Testis (tissue), 3 donors: ENCODE measurements around the gene OR6K3. TPM values are rescaled to one million over a fixed set of nuclear protein-coding genes. Genes with fewer than 3 reads are reported as not detected.

Experiments used
- DNase-seq: peaks from one replicate; pipeline ENCODE4 v3.0.0-alpha.2; 2019
- H3K27ac ChIP-seq, 2 donors: fragments of 200-600 bp; sonication (generic); one replicate each; pipeline ENCODE4 v1.5.1; 2019
- H3K27me3 ChIP-seq: fragments of 200-600 bp; sonication (generic); one replicate; pipeline ENCODE4 v1.5.1; 2019
- H3K36me3 ChIP-seq: fragments of 200-600 bp; sonication (generic); one replicate; pipeline ENCODE4 v1.5.1; 2017; ENCODE audit warnings: low read depth; ENCODE audit errors: missing control alignments
- H3K4me1 ChIP-seq: fragments of 200-600 bp; sonication (generic); one replicate; pipeline ENCODE4 v1.5.1; 2019
- H3K4me3 ChIP-seq, 2 donors: fragments of 200-600 bp; sonication (generic); one replicate each; pipeline ENCODE4 v1.5.1; 2017 to 2019
- H3K9me3 ChIP-seq: fragments of 200-600 bp; sonication (generic); one replicate; pipeline ENCODE4 v1.5.1; 2017
- POLR2A ChIP-seq: fragments of 450-650 bp; IDR thresholded peaks from one replicate; pipeline ENCODE4 v1.6.1; 2017; ENCODE audit warnings: antibody characterized with exemption, mild to moderate bottlenecking, moderate library complexity
- WGBS, 2 donors: methylation state at CpG; one replicate each; pipeline ENCODE4 v1.1.5; 2018; 5-methylcytosine and 5-hydroxymethylcytosine counted together
- intact Hi-C: fragments of 100-400 bp; cut with DNase I; formaldehyde crosslinking; loops from one replicate; pipeline ENCODE4 v1.15.1; 2023; ENCODE audit warnings: low total_unique reads
- polyA plus RNA-seq: library from polyadenylated mRNA; stranded (reverse); fragments of 350-450 nt; fragmentation: Illumina TruSeq; extraction: RNeasy Lipid Tissue Mini Kit (QIAGEN cat#74804); gene quantifications from one replicate; pipeline ENCODE4 v1.2.3, GENCODE V29; 2014; ENCODE audit warnings: low read depth, low replicate concordance; ENCODE audit not compliant: insufficient read depth
- total RNA-seq, 2 donors: library from RNA; depleted of rRNA; stranded (reverse); fragments of >200 nt; gene quantifications; one replicate each; pipeline ENCODE4 v1.2.3, GENCODE V29; 2016
- TF ChIP-seq, protein P1 (sequence below), 3 experiments: fragments of 450-650 bp in 2 of 3; fragments of 200-600 bp in 1 of 3; sonication (generic) in 1 of 3; IDR thresholded peaks; one replicate each; pipeline ENCODE4 v1.5.1; 2016 to 2019; ENCODE audit warnings: antibody characterized with exemption in 3 of 3, mild to moderate bottlenecking in 2 of 3, moderate library complexity in 1 of 3

The OR6K3 gene
- total and polyA plus RNA-seq, 3 donors from 2014 or later: 0.19 TPM; not detected in 2

DNA sequence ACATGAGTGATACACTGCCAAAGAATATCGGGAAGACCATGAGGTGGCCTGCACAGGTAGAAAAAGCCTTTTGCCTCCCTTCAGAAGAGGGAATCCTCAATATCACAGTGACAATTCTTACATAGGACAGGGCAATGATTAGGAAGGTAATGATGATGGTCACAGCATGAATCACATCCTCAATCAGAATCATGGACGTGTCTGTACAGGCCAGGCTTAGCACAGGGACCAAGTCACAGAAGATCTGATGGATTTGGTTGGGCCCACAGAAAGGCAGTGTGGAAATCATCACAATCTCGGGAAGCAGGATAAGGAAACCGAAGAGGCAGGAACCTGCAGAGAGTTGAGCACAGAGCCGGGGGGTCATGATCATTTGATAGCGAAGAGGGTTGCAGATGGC is 3.2 kb downstream of the OR6K3 start:
- Histone ChIP-seq H3K9me3 (no peaks in the 10 kb centered on the region), H3K36me3 (no peaks in the 10 kb centered on the region), H3K4me3 (no peak overlapping the region), H3K27me3 (no peaks in the 10 kb centered on the region), H3K27ac (no peak overlapping the region), H3K4me1 (no peaks in the 10 kb centered on the region)
- intact Hi-C loops: no loop called here
- no peak for DNase-seq
- TF ChIP-seq, protein P1, sequence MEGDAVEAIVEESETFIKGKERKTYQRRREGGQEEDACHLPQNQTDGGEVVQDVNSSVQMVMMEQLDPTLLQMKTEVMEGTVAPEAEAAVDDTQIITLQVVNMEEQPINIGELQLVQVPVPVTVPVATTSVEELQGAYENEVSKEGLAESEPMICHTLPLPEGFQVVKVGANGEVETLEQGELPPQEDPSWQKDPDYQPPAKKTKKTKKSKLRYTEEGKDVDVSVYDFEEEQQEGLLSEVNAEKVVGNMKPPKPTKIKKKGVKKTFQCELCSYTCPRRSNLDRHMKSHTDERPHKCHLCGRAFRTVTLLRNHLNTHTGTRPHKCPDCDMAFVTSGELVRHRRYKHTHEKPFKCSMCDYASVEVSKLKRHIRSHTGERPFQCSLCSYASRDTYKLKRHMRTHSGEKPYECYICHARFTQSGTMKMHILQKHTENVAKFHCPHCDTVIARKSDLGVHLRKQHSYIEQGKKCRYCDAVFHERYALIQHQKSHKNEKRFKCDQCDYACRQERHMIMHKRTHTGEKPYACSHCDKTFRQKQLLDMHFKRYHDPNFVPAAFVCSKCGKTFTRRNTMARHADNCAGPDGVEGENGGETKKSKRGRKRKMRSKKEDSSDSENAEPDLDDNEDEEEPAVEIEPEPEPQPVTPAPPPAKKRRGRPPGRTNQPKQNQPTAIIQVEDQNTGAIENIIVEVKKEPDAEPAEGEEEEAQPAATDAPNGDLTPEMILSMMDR (IDR thresholded peaks at IDR 0.05): no peak
- no peak for TF ChIP-seq POLR2A
- 80 to 95% methylated on average over 6 of the region's 6 CpGs for WGBS, 2 donors

DNA sequence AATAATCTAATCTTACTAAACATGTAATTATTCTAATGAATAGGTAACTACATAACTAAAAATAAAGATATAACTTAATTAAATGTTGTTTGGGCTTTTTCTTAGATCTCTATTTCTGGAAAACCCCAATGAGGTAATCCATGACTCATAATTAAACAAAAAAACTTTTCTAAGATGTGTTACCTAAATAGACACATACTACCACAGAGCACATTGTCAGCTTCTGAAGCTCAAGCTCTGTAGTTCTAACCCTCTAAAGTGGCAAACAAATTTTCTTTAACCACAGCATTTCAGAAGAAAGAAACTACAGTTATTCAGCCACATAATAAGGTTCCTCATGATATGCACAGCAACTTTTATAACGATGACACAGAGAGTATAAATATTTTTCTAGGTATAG is 4.2 kb downstream of the OR6K3 start:
- H3K27me3 ChIP-seq: no peaks in the 10 kb centered on the region
- intact Hi-C loops: no loop called here
- TF ChIP-seq, protein P1 (IDR thresholded peaks at IDR 0.05): no peak
- TF ChIP-seq POLR2A: no peak
- H3K4me3 ChIP-seq: no peak overlapping the region
- H3K36me3 ChIP-seq: no peaks in the 10 kb centered on the region
- H3K27ac ChIP-seq: no peak overlapping the region
- H3K9me3 ChIP-seq: no peaks in the 10 kb centered on the region
- no peaks in the 10 kb centered on the region for H3K4me1 ChIP-seq
- DNase-seq: no peak
- WGBS, 2 donors: 77 to 80% methylated on average over 1 of the region's 1 CpG

DNA sequence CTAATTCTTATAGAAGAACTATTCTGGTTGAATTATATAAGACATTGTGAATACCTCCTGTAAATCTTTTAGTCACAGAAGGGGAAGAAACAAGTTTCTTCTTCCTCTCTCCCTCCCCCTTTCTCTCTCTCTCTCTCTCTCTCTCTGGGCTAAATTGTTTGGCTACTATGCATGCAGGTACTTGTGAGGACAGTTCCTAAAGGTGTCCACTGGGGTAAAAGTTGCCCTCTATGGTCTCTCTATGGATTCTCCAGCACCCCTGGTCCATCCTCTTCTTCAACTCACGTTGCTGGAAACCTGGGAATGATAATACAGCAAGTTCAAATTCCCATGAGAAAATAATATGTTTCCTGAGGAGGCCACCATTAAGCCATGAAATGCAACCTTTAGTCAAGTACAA is 5.8 kb downstream of the OR6K3 start:
- TF ChIP-seq, protein P1 (IDR thresholded peaks at IDR 0.05): no peak
- no peak for TF ChIP-seq POLR2A
- no peaks in the 10 kb centered on the region for H3K4me1 ChIP-seq
- DNase-seq: no peak
- H3K9me3 ChIP-seq: no peaks in the 10 kb centered on the region
- no peaks in the 10 kb centered on the region for H3K27me3 ChIP-seq
- H3K27ac ChIP-seq: no peak overlapping the region
- WGBS, 2 donors: 66 to 76% methylated on average over 1 of the region's 1 CpG
- H3K4me3 ChIP-seq: no peak overlapping the region
- intact Hi-C loops: no loop called here
- H3K36me3 ChIP-seq: no peaks in the 10 kb centered on the region

DNA sequence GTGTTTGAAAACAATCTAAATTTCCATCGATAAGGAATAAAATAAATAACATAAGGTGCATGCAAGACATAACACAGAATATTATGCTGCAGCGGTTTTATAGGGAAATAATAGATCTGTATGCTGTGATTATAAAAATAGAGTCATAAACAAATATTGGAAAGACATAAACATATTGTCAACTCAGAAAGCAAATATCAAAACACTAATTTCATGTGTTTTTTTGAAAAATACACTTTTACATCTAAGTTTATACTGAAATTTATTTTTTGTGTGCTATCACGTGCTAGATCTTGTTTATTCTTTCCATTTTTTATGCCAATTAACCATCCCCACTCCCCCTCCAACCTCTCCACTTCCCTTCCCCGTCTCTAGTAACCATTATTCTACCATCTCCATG is 9.4 kb downstream of the OR6K3 start:
- H3K36me3 ChIP-seq: no peaks in the 10 kb centered on the region
- DNase-seq: no peak
- H3K27ac ChIP-seq: no peak overlapping the region
- H3K4me3 ChIP-seq: no peak overlapping the region
- intact Hi-C loops: no loop called here
- no peaks in the 10 kb centered on the region for H3K4me1 ChIP-seq
- 81 to 87% methylated on average over 4 of the region's 4 CpGs for WGBS, 2 donors
- H3K9me3 ChIP-seq: no peaks in the 10 kb centered on the region
- TF ChIP-seq POLR2A: no peak
- TF ChIP-seq, protein P1 (IDR thresholded peaks at IDR 0.05): no peak
- H3K27me3 ChIP-seq: no peaks in the 10 kb centered on the region

DNA sequence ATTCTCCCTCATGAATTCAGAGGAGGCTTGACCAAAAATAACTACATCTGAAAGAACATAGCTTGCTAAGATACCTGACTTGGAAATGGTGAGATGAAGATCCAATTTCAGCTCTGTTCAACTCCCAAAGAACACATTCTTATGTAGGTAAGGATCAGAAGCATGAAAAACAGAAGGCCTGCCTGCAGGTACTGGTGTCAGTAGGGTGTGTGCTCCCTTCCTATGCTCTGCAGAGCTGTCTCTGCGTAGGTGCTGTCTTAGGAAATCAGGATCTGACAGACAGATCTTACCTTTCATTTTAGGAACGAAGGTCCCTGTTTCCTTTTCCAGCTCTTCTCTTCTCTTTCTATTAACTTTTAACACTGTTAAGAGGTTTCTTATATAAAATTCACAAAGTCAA is 14.4 kb downstream of the OR6K3 start:
- no peak overlapping the region for H3K4me3 ChIP-seq
- H3K36me3 ChIP-seq: no peaks in the 10 kb centered on the region
- no peaks in the 10 kb centered on the region for H3K9me3 ChIP-seq
- H3K4me1 ChIP-seq: no peaks in the 10 kb centered on the region
- H3K27ac ChIP-seq: no peak overlapping the region
- DNase-seq: no peak
- no peaks in the 10 kb centered on the region for H3K27me3 ChIP-seq
- 80 to 91% methylated on average over 2 of the region's 2 CpGs for WGBS, 2 donors
- intact Hi-C loops: no loop called here
- TF ChIP-seq, protein P1 (IDR thresholded peaks at IDR 0.05): no peak
- no peak for TF ChIP-seq POLR2A
